ENCODE measurements around the gene ITPRID1. TPM values are rescaled to one million over a fixed set of nuclear protein-coding genes. Genes with fewer than 3 reads are reported as not detected.

The ITPRID1 gene
- total and polyA plus RNA-seq, 7 donors: not detected

- Histone ChIP-seq H3K27ac (no peak overlapping the region), H3K4me1 (no peaks in the 10 kb centered on the region), H3K27me3 (ENCODE audit: insufficient read depth in 3 of 3, low read length in 2 of 3) (peaks cover 0 to 4% (median 0%) of the 10 kb centered on the region in 3 donors), H3K4me3 (no peak overlapping the region), H3K9me3 (no peaks in the 10 kb centered on the region), H3K36me3 (ENCODE audit: insufficient read depth in 1 of 2, low read depth in 1 of 2) (no peaks in the 10 kb centered on the region)
- ATAC-seq: no peak
- intact Hi-C loops (cut with DNase I): no loop called here
- TF ChIP-seq CTCF (IDR thresholded peaks at IDR 0.05): no peak
- 50 to 53% (median 51%) methylated on average over 5 of the region's 5 CpGs for WGBS, 3 donors
- DNase-seq: no peak
These were observed 49.6 kb downstream of the ITPRID1 start for GRCh38 chr7:31563522-31563921.

- ATAC-seq (no peak), DNase-seq (no peak)
- Histone ChIP-seq H3K4me3 (no peak overlapping the region), H3K4me1 (no peaks in the 10 kb centered on the region), H3K9me3 (no peaks in the 10 kb centered on the region), H3K36me3 (ENCODE audit: insufficient read depth in 1 of 2, low read depth in 1 of 2) (no peaks in the 10 kb centered on the region), H3K27ac (no peak overlapping the region), H3K27me3 (ENCODE audit: insufficient read depth in 3 of 3, low read length in 2 of 3) (peaks cover 0 to 4% (median 0%) of the 10 kb centered on the region in 3 donors)
- WGBS, 3 donors: 31 to 45% (median 34%) methylated on average over 3 of the region's 3 CpGs
- intact Hi-C loops (cut with DNase I): no loop called here
- TF ChIP-seq CTCF (IDR thresholded peaks at IDR 0.05): no peak
These were observed 50.1 kb downstream of the ITPRID1 start for GRCh38 chr7:31563951-31564350.

GRCh38 chr7:31564661-31565060 is 50.8 kb downstream of the ITPRID1 start:
- ATAC-seq (no peak), DNase-seq (no peak)
- H3K4me1 ChIP-seq: no peaks in the 10 kb centered on the region
- intact Hi-C loops (cut with DNase I): no loop called here
- no peak overlapping the region for H3K27ac ChIP-seq
- no peaks in the 10 kb centered on the region for H3K9me3 ChIP-seq
- no peaks in the 10 kb centered on the region for H3K36me3 ChIP-seq (ENCODE audit: insufficient read depth in 1 of 2, low read depth in 1 of 2)
- no peak overlapping the region for H3K4me3 ChIP-seq
- peaks cover 0 to 4% (median 0%) of the 10 kb centered on the region in 3 donors for H3K27me3 ChIP-seq (ENCODE audit: insufficient read depth in 3 of 3, low read length in 2 of 3)
- TF ChIP-seq CTCF (IDR thresholded peaks at IDR 0.05): no peak
- WGBS, 3 donors: 67 to 69% (median 67%) methylated on average over 5 of the region's 5 CpGs

GRCh38 chr7:31569528-31569927 is 55.6 kb downstream of the ITPRID1 start:
- Histone ChIP-seq H3K4me1 (no peaks in the 10 kb centered on the region), H3K9me3 (no peaks in the 10 kb centered on the region), H3K27ac (no peak overlapping the region), H3K4me3 (no peak overlapping the region), H3K36me3 (ENCODE audit: insufficient read depth in 1 of 2, low read depth in 1 of 2) (no peaks in the 10 kb centered on the region), H3K27me3 (ENCODE audit: insufficient read depth in 3 of 3, low read length in 2 of 3) (no peaks in the 10 kb centered on the region)
- intact Hi-C loops (cut with DNase I): no loop called here
- no peak for TF ChIP-seq CTCF (IDR thresholded peaks at IDR 0.05)
- no peak for ATAC-seq
- DNase-seq: no peak
- 76 to 82% (median 76%) methylated on average over 4 of the region's 4 CpGs for WGBS, 3 donors

- Histone ChIP-seq H3K9me3 (no peaks in the 10 kb centered on the region), H3K27ac (no peak overlapping the region), H3K36me3 (ENCODE audit: insufficient read depth in 1 of 2, low read depth in 1 of 2) (no peaks in the 10 kb centered on the region), H3K4me1 (no peaks in the 10 kb centered on the region), H3K4me3 (no peak overlapping the region), H3K27me3 (ENCODE audit: insufficient read depth in 3 of 3, low read length in 2 of 3) (no peaks in the 10 kb centered on the region)
- no peak for ATAC-seq
- 39 to 52% (median 50%) methylated on average over 2 of the region's 2 CpGs for WGBS, 3 donors
- no peak for DNase-seq
- intact Hi-C loops (cut with DNase I): no loop called here
- no peak for TF ChIP-seq CTCF (IDR thresholded peaks at IDR 0.05)
These were observed 69.6 kb downstream of the ITPRID1 start for GRCh38 chr7:31583526-31583925.
